GM12878 (cell line): ENCODE results near the gene STX10. TPM values are rescaled to one million over a fixed set of nuclear protein-coding genes. Genes with fewer than 3 reads are reported as not detected.

Experiments used
- BACH1 ChIP-seq: fragments of 450-650 bp; IDR thresholded peaks from 2 replicates; pipeline ENCODE4 v1.6.1; 2017; ENCODE audit warnings: mild to moderate bottlenecking, borderline replicate concordance
- EZH2 ChIP-seq: IDR thresholded peaks from 2 replicates; pipeline ENCODE4 v1.6.1; 2012; ENCODE audit warnings: low read depth, mild to moderate bottlenecking, control low read depth, inconsistent platforms, low read length, borderline replicate concordance; ENCODE audit not compliant: control insufficient read depth
- GABPA ChIP-seq: IDR thresholded peaks from 2 replicates; pipeline ENCODE4 v1.6.1; 2014; ENCODE audit warnings: antibody characterized with exemption, low read depth, mild to moderate bottlenecking, inconsistent platforms
- HDAC6 ChIP-seq: fragments of 200-600 bp; sonication (generic); IDR thresholded peaks from one replicate; pipeline ENCODE4 v1.8.0; 2017; ENCODE audit warnings: antibody characterized with exemption; ENCODE audit not compliant: unreplicated experiment
- KLF5 ChIP-seq: fragments of 450-650 bp; IDR thresholded peaks from 2 replicates; pipeline ENCODE4 v1.6.1; 2014; ENCODE audit warnings: mild to moderate bottlenecking; ENCODE audit not compliant: partially characterized antibody
- NBN ChIP-seq: fragments of 450-650 bp; IDR thresholded peaks from 2 replicates; pipeline ENCODE4 v1.6.1; 2016
- PAX5 ChIP-seq: IDR thresholded peaks from 2 replicates; pipeline ENCODE4 v1.6.1; 2011; ENCODE audit warnings: low read depth, low read length, borderline replicate concordance
- PML ChIP-seq: IDR thresholded peaks from 2 replicates; pipeline ENCODE4 v1.6.1; 2012; ENCODE audit warnings: low read length, inconsistent platforms
- POLR2AphosphoS2 ChIP-seq: IDR thresholded peaks from 2 replicates; pipeline ENCODE4 v1.6.1; 2011; ENCODE audit warnings: low read depth, mild to moderate bottlenecking, low read length, improper control_type of control experiment, moderate library complexity
- RBBP5 ChIP-seq: fragments of 200-600 bp; sonication (generic); conservative IDR thresholded peaks from 2 replicates; pipeline ENCODE4 v1.6.1; 2016
- SREBF1 ChIP-seq: IDR thresholded peaks from 2 replicates; pipeline ENCODE4 v1.6.1; 2012; ENCODE audit warnings: mild to moderate bottlenecking, low read length
- STAT3 ChIP-seq: IDR thresholded peaks from 2 replicates; pipeline ENCODE4 v1.6.1; 2011; ENCODE audit warnings: low read depth, low read length, improper control_type of control experiment
- SUZ12 ChIP-seq: fragments of 200-600 bp; sonication (generic); IDR thresholded peaks from one replicate; pipeline ENCODE4 v1.6.1; 2018; ENCODE audit warnings: antibody characterized with exemption, mild to moderate bottlenecking; ENCODE audit not compliant: unreplicated experiment
- YBX1 ChIP-seq: fragments of 450-650 bp; IDR thresholded peaks from 2 replicates; pipeline ENCODE4 v1.6.1; 2016; ENCODE audit warnings: antibody characterized with exemption
- YY1 ChIP-seq: IDR thresholded peaks from 2 replicates; pipeline ENCODE4 v1.6.1; 2011; ENCODE audit warnings: low read depth, mild to moderate bottlenecking, low read length
- ZBED1 ChIP-seq: IDR thresholded peaks from 2 replicates; pipeline ENCODE4 v1.6.1; 2016; ENCODE audit warnings: borderline replicate concordance
- ZNF384 ChIP-seq: IDR thresholded peaks from 2 replicates; pipeline ENCODE4 v1.6.1; 2012; ENCODE audit warnings: low read depth, mild to moderate bottlenecking, low read length, improper control_type of control experiment, borderline replicate concordance
- ZSCAN29 ChIP-seq: fragments of 450-650 bp; IDR thresholded peaks from 2 replicates; pipeline ENCODE4 v1.6.1; 2017; ENCODE audit warnings: mild to moderate bottlenecking, moderate library complexity
- polyA plus RNA-seq, 11 experiments: library from polyadenylated mRNA; depleted of rRNA in 4 of 11; unstranded in 6 of 11; stranded (reverse) in 5 of 11; fragments of >200 nt; fragmentation: Nextera tagmentation in 4 of 11; fragmentation: Illumina TruSeq in 1 of 11; extraction: Ambion mirVana in 4 of 11; extraction: Trizol in 1 of 11; gene quantifications; 1 replicate in 1 of 11; 2 replicates in 10 of 11; pipeline versions ENCODE4 v1.2.1 to v1.2.3, GENCODE V29; 2011 to 2016; ENCODE audit warnings: inconsistent platforms in 2 of 11, missing spikeins in 2 of 11, low read depth in 1 of 11
- total RNA-seq, 4 experiments: library from RNA; depleted of rRNA in 3 of 4; stranded (reverse); fragments of >200 nt in 3 of 4; fragmentation: Illumina TruSeq in 1 of 4; extraction: Trizol in 1 of 4; gene quantifications; 2 replicates each; pipeline versions ENCODE4 v1.2.1 to v1.2.3, GENCODE V29; 2013 to 2021
- TF ChIP-seq, protein P1 (sequence below): IDR thresholded peaks from 2 replicates; pipeline ENCODE4 v1.6.1; 2012; ENCODE audit warnings: low read length, inconsistent platforms
- TF ChIP-seq, protein P2 (sequence below): fragments of 450-650 bp; IDR thresholded peaks from 2 replicates; pipeline ENCODE4 v1.6.1; 2017; ENCODE audit warnings: mild to moderate bottlenecking
- TF ChIP-seq, protein P3 (sequence below): IDR thresholded peaks from 2 replicates; pipeline ENCODE4 v1.6.1; 2012; ENCODE audit warnings: mild to moderate bottlenecking, low read depth, low read length

Gene STX10
- total and polyA plus RNA-seq, 10 of the 15 experiments (the other 5 are each of a cell fraction or from before 2014, with no cell fraction given), result 0.56 to 76.1 (median 47.6) TPM

DNA sequence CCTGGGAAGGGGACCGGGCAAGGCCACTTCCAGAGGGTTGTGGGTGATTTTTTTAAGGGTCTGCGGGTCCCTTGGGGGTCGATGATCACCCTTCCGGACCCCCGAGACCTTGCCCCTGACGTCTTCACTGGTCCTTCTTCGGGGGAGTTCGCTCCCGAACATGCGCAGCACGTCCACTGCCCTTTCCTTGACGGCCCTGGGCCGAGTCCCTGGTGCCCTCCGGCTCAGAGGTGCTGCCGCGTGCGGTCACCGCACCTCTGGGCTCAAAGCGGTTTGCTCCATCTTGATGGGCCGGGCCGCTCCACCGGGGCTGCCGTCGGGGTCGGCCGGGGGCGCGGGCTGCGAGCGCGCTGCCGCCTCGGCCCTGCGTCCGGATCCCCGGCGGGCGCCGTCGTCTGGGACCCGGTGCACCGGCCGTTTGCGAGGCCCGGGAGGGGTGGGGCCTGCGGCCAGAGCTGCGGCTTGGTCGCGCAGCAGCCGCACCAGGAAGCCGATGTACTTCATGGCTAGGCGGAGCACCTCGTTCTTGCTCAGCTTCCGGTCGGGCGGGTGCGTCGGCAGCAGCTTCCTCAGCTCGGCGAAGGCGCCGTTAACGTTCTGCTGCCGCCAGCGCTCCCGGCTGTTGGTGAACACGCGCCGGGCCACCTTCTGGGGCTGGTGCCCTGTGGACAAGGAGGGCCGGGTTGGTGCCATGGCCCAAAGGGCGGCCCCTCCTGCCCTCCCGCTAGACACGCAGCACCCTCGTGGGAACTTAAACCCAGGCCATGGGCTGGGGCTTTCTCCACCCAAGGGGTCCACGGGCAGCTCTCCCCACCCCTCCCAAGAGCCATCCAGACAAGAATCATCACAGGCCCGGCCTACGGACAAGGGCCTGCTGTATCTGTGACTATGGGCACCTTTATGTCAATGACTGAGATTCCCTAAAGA lies 50.8 kb downstream of the STX10 start (continued):
- TF ChIP-seq EZH2, result no peak
- TF ChIP-seq ZBED1, result no peak
- no peak for TF ChIP-seq BACH1
- no peak for TF ChIP-seq YBX1
- no peak for TF ChIP-seq POLR2AphosphoS2
- no peak for TF ChIP-seq ZSCAN29
- no peak for TF ChIP-seq KLF5
- TF ChIP-seq STAT3, result no peak
- no peak for TF ChIP-seq ZNF384
- TF ChIP-seq, protein P1, sequence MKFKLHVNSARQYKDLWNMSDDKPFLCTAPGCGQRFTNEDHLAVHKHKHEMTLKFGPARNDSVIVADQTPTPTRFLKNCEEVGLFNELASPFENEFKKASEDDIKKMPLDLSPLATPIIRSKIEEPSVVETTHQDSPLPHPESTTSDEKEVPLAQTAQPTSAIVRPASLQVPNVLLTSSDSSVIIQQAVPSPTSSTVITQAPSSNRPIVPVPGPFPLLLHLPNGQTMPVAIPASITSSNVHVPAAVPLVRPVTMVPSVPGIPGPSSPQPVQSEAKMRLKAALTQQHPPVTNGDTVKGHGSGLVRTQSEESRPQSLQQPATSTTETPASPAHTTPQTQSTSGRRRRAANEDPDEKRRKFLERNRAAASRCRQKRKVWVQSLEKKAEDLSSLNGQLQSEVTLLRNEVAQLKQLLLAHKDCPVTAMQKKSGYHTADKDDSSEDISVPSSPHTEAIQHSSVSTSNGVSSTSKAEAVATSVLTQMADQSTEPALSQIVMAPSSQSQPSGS, result no peak
- TF ChIP-seq YY1, result no peak
- TF ChIP-seq SUZ12, result no peak
- TF ChIP-seq SREBF1, result no peak
- TF ChIP-seq GABPA, result no peak; the same call in none of the 2 replicates
- no peak for TF ChIP-seq NBN
- TF ChIP-seq PAX5, result no peak
- TF ChIP-seq HDAC6, result no peak
- no peak for TF ChIP-seq RBBP5
- TF ChIP-seq, protein P2, sequence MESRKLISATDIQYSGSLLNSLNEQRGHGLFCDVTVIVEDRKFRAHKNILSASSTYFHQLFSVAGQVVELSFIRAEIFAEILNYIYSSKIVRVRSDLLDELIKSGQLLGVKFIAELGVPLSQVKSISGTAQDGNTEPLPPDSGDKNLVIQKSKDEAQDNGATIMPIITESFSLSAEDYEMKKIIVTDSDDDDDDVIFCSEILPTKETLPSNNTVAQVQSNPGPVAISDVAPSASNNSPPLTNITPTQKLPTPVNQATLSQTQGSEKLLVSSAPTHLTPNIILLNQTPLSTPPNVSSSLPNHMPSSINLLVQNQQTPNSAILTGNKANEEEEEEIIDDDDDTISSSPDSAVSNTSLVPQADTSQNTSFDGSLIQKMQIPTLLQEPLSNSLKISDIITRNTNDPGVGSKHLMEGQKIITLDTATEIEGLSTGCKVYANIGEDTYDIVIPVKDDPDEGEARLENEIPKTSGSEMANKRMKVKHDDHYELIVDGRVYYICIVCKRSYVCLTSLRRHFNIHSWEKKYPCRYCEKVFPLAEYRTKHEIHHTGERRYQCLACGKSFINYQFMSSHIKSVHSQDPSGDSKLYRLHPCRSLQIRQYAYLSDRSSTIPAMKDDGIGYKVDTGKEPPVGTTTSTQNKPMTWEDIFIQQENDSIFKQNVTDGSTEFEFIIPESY, result no peak
- TF ChIP-seq PML, result no peak
- TF ChIP-seq, protein P3, sequence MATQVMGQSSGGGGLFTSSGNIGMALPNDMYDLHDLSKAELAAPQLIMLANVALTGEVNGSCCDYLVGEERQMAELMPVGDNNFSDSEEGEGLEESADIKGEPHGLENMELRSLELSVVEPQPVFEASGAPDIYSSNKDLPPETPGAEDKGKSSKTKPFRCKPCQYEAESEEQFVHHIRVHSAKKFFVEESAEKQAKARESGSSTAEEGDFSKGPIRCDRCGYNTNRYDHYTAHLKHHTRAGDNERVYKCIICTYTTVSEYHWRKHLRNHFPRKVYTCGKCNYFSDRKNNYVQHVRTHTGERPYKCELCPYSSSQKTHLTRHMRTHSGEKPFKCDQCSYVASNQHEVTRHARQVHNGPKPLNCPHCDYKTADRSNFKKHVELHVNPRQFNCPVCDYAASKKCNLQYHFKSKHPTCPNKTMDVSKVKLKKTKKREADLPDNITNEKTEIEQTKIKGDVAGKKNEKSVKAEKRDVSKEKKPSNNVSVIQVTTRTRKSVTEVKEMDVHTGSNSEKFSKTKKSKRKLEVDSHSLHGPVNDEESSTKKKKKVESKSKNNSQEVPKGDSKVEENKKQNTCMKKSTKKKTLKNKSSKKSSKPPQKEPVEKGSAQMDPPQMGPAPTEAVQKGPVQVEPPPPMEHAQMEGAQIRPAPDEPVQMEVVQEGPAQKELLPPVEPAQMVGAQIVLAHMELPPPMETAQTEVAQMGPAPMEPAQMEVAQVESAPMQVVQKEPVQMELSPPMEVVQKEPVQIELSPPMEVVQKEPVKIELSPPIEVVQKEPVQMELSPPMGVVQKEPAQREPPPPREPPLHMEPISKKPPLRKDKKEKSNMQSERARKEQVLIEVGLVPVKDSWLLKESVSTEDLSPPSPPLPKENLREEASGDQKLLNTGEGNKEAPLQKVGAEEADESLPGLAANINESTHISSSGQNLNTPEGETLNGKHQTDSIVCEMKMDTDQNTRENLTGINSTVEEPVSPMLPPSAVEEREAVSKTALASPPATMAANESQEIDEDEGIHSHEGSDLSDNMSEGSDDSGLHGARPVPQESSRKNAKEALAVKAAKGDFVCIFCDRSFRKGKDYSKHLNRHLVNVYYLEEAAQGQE, result no peak
